GM18498 (cell line): Measurements from ENCODE around the gene CCDC97.
"Not testable (repeated sequence)": the region's sequence is repeated elsewhere in the genome, so short reads cannot be mapped to it uniquely, and the experiment has no call there.

Source experiments
- ATAC-seq: cut with Tn5 transposase; IDR thresholded peaks from one replicate; pipeline ENCODE4 v1.9.1; 2021; ENCODE audit warnings: mild to moderate bottlenecking, moderate library complexity; ENCODE audit not compliant: unreplicated experiment

CCDC97 gene

DNA sequence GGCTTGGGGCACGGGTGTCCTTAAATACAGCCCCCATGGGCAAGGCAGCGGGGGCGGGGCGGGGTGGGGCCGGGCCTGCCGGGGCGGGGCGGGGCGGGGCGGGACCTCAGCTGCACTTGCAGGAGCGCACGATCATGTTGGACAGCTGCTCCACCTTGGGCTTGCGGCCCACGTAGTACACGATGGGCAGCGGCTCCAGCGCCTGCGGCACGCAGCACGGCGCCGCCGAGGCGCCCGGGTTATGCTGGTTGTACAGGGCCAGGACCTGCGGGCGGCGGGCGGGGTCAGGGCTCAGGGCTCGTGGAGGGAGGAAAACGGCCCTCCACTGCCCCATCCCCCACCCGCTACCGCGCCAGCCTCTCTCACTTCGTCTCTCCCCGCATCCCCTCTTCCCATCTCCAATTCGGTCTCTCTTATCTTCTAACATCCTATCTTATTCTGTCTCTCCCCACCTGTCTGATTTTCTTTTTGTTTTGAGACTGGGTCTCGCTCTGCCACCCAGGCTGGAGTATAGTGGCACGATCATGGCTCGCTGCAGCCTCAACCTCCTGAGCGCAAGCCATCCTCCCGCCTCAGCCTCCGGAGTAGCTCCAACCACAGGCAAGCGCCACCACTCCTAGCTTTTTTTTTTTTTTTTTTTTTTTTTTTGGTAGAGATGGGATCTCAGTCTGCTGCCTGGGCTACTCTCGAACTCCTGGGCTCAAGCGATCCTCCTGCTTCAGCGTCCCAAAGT lies 21.1 kb downstream of the CCDC97 start:
- no peak for ATAC-seq

DNA sequence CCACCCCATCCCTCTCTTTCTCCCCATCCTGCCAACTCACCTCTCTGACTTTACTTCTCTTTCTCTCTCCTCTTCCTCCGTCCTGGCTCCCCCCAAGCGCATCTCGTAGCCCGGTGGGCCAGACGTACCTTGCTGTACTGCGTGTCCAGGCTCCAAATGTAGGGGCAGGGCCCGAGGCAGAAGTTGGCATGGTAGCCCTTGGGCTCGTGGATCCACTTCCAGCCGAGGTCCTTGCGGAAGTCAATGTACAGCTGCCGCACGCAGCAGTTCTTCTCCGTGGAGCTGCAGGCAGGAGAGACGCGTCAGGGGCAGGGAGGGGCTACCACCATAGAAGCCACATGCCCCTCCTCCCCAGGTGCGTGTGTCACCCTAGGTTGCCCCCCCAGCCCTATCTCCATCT lies 22.0 kb downstream of the CCDC97 start:
- ATAC-seq = no peak

DNA sequence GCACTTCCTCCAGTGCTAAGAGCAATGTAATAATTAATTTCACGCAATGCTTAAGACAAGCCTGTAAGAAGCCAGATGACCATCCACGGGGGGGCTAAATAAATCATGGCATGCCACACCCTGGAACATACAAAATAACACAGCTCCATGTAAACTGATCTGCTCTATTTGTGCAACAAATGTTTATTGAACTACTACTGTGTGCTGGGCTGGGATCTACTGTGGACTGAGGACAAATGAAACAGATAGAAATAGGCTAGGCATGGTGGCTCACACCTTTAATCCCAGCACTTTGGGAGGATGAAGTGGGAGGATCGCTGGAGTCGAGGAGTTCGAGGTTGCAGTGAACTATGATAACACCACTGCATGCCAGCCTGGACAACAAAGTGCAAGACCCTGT lies 22.5 kb downstream of the CCDC97 start:
- no peak for ATAC-seq

- ATAC-seq = no peak
These were observed 24.8 kb downstream of the CCDC97 start for GRCh38 chr19:41334793-41335192.

- no peak for ATAC-seq
These were observed 25.5 kb downstream of the CCDC97 start for GRCh38 chr19:41335467-41335866.

GRCh38 chr19:41339936-41340335 lies 30.0 kb downstream of the CCDC97 start:
- no peak for ATAC-seq

- no peak for ATAC-seq
These were observed 31.9 kb downstream of the CCDC97 start for GRCh38 chr19:41341669-41342490.

GRCh38 chr19:41344162-41344561 lies 34.2 kb downstream of the CCDC97 start:
- no peak for ATAC-seq

- ATAC-seq = not testable (repeated sequence)
These were observed 36.9 kb downstream of the CCDC97 start for GRCh38 chr19:41346916-41347315.

DNA sequence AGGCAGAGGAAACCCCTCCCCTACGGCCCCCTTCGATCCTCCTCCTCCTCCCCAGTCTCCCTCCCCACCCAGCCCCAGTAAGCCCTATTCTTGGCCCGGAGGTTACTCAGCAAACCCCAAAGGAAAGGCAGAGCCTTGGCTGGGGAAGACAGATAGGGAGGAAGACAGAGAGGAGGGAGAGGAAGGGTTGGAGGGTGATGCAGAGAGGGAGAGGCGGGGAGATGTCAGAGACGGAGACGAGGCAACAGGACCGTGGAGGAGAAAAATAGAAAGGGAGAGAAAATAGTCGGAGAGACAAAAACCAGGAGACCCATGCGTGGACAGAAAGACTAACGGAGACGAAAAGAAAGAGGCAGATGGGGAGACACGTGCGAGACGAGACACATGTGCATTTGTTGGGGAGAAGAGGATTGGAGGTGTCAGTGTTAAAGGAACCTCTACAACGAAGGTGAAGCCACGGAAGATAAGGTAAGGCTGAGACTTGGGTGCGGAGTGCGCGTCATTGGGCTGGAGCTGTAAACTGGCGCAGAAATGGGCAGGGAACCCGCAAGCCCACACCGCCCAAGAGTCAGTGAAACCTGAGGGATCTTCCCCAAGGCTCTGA lies 40.9 kb downstream of the CCDC97 start:
- ATAC-seq = peak; percentile 2

GRCh38 chr19:41351339-41352245 lies 41.6 kb downstream of the CCDC97 start:
- peak; percentile 48 for ATAC-seq

- ATAC-seq = no peak
These were observed 42.3 kb downstream of the CCDC97 start for GRCh38 chr19:41352279-41352608.

DNA sequence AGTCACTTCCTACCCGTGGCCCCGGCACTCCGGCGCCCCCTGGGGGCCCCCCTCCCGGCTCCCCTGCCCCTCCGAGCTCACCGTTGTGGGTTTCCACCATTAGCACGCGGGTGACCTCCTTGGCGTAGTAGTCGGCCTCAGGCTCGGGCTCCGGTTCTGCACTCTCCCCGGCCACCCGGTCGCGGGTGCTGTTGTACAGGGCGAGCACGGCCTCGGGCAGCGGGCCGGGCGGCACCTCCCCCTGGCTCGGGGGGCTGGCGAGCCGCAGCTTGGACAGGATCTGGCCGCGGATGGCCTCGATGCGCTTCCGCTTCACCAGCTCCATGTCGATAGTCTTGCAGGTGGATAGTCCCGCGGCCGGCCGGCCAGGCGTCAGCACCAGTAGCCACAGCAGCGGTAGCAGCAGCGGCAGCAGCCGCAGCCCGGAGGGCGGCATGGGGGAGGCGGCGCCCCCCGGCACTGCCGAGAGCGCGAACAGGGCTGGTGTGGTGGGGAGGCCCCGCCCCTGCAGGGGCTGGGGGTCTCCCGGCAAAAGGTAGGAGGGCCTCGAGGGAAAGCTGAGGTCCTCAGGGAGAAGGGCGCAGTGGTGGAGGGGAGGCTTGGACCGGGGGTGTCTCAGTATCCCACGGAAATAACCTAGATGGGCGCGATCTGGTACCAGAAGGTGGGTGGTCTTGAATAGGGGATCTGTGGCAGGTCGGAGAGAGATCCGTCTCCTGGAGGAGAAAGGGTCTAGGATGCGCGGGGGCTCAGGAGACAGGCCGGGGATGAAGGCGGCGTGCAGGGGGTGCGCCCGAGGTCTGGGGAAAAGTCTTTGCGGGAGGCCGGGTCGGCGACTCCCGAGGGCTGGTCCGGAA lies 42.9 kb downstream of the CCDC97 start:
- ATAC-seq = no peak

- peak; percentile 49 for ATAC-seq
These were observed 43.7 kb downstream of the CCDC97 start, which contains the start of gene TGFB1 for GRCh38 chr19:41353466-41354342. Gene TGFB1 (minus strand): TSS chr19:41353922. CDS start chr19:41353044, 878 bp downstream.

GRCh38 chr19:41354343-41354953 lies 44.5 kb downstream of the CCDC97 start:
- no peak for ATAC-seq

DNA sequence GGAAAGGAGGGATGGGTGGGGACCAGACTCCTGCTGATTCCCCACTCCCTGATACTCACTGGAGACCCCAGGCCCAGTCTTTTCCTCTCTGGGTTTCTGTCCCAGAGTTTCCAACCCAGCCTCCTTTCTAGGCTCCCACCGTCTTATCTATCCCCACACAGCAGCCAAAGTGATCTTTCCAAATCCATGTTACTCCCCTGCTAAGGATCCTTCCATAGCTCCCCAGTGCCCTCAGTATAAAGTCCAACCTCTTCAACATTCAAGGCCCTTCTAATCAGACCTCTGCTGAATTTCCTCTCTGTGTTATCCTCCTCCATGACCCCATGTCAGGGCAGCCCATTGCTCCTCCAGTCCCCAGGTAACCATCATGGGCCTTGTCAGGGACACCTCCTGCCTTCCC lies 45.1 kb downstream of the CCDC97 start:
- ATAC-seq = no peak

DNA sequence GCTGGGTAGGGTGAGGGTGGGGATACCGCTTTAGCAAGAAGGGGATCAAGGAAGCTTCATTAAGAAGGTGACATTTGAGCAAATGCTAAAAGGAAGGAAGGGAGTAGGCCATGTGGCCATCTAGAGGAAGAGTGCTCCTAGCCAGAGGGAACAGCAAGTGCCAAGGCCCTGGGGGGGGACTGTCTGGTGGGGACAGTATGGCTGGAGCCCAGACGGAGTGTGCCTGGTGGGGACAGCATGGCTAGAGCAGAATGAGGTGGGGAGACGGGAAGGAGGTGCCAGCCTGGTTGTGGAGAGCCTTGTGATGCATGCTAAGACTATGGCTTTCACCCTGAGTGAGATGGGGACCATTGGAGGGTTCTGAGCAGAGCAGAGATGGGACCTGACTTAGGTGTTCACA lies 45.8 kb downstream of the CCDC97 start:
- ATAC-seq = no peak

GRCh38 chr19:41356984-41357739 lies 47.2 kb downstream of the CCDC97 start:
- ATAC-seq = no peak
